PC-9 (cell line): ENCODE data around the gene BCKDHB. TPM values are rescaled to one million over a fixed set of nuclear protein-coding genes. Genes with fewer than 3 reads are reported as not detected.

Experiments used
- BruUV-seq: library from RNA; stranded (reverse); fragments of 400-500 nt; replicated peaks from 2 replicates; lab custom pipeline; 2021; lab: Mats Ljungman, UMichigan
- CTCF ChIA-PET: fragments of 300-600 bp; sonication (Branson Sonifier 250); formaldehyde crosslinking; loops from one replicate; lab custom pipeline; 2022; ENCODE audit warnings: antibody characterized with exemption; lab: Charles Lee
- POLR2A ChIA-PET: fragments of 300-600 bp; sonication (Branson Sonifier 250); formaldehyde crosslinking; loops from one replicate; lab custom pipeline; 2022; ENCODE audit warnings: antibody characterized with exemption; ENCODE audit not compliant: unreplicated experiment; lab: Charles Lee
- DNase-seq, 2 experiments: peaks; one replicate each; pipeline versions ENCODE4 v3.0.0 to v3.0.0-alpha.2; 2015 to 2022; ENCODE audit warnings: mixed read lengths in 1 of 2
- H2AFZ ChIP-seq: fragments of 200-600 bp; sonication (generic); 2 replicates; pipeline ENCODE4 v1.8.1; 2017; ENCODE audit warnings: antibody characterized with exemption
- H3F3A ChIP-seq: fragments of 200-600 bp; sonication (generic); 2 replicates; pipeline ENCODE4 v1.8.1; 2017; ENCODE audit warnings: antibody characterized with exemption, mild to moderate bottlenecking, low read depth; ENCODE audit not compliant: insufficient read depth
- H3K27ac ChIP-seq: fragments of 200-600 bp; sonication (generic); 2 replicates; pipeline ENCODE4 v1.6.1; 2016; ENCODE audit warnings: mixed run types
- H3K27me3 ChIP-seq: fragments of 200-600 bp; sonication (generic); 2 replicates; pipeline ENCODE4 v1.6.1; 2016; ENCODE audit warnings: low read depth, mixed run types; ENCODE audit not compliant: insufficient read depth
- H3K36me3 ChIP-seq: fragments of 200-600 bp; sonication (generic); 2 replicates; pipeline ENCODE4 v1.6.1; 2016; ENCODE audit warnings: low read depth, mixed run types
- H3K4me1 ChIP-seq: fragments of 200-600 bp; sonication (generic); replicated peaks from 2 replicates; pipeline ENCODE4 v1.6.1; 2016; ENCODE audit warnings: mixed run types; ENCODE audit not compliant: insufficient read depth
- H3K4me2 ChIP-seq: fragments of 200-600 bp; sonication (generic); 2 replicates; pipeline ENCODE4 v1.6.1; 2017; ENCODE audit warnings: mixed run types
- H3K4me3 ChIP-seq: fragments of 200-600 bp; sonication (generic); 2 replicates; pipeline ENCODE4 v1.6.1; 2016; ENCODE audit warnings: mixed run types
- H3K79me2 ChIP-seq: fragments of 200-600 bp; sonication (generic); 2 replicates; pipeline ENCODE4 v1.6.1; 2017; ENCODE audit warnings: low read depth, mixed run types
- H3K9me2 ChIP-seq: fragments of 200-600 bp; sonication (generic); 2 replicates; pipeline ENCODE4 v1.8.1; 2017; ENCODE audit warnings: mild to moderate bottlenecking; ENCODE audit not compliant: insufficient read depth
- H3K9me3 ChIP-seq: fragments of 200-600 bp; sonication (generic); 2 replicates; pipeline ENCODE4 v1.8.1; 2016; ENCODE audit warnings: low read depth; ENCODE audit not compliant: insufficient read depth
- H4K20me1 ChIP-seq: fragments of 200-600 bp; sonication (generic); 2 replicates; pipeline ENCODE4 v1.8.1; 2017; ENCODE audit not compliant: insufficient read depth
- CTCF ChIP-seq: fragments of 200-600 bp; sonication (generic); conservative IDR thresholded peaks from 2 replicates; pipeline ENCODE4 v1.6.1; 2017; ENCODE audit warnings: mixed run types, antibody characterized with exemption, mild to moderate bottlenecking, moderate library complexity
- EZH2 ChIP-seq: fragments of 200-600 bp; sonication (generic); IDR thresholded peaks from 2 replicates; pipeline ENCODE4 v1.8.0; 2017; ENCODE audit warnings: antibody characterized with exemption, low read depth
- intact Hi-C: fragments of 100-400 bp; cut with micrococcal nuclease; formaldehyde crosslinking; loops from one replicate; pipeline ENCODE4 v1.10.0; 2022; ENCODE audit not compliant: unreplicated experiment
- total RNA-seq: library from RNA; stranded (reverse); gene quantifications from 2 replicates; pipeline ENCODE4 v1.2.3, GENCODE V29; 2021

Gene BCKDHB
- total RNA-seq, 1 experiment from 2014 or later: 29.7 TPM

GRCh38 chr6:80347101-80347500 is 240.6 kb downstream of the BCKDHB start:
- Histone ChIP-seq H3F3A (no peaks in the 10 kb centered on the region; the same call in 1 of the 2 replicates), H3K36me3 (no peaks in the 10 kb centered on the region), H3K4me1 (no peaks in the 10 kb centered on the region), H3K4me2 (no peak overlapping the region), H3K27me3 (no peaks in the 10 kb centered on the region), H3K4me3 (no peak overlapping the region), H4K20me1 (no peaks in the 10 kb centered on the region), H2AFZ (no peak overlapping the region), H3K9me3 (no peaks in the 10 kb centered on the region), H3K79me2 (no peaks in the 10 kb centered on the region), H3K9me2 (no peaks in the 10 kb centered on the region), H3K27ac (no peak overlapping the region)
- no peak for DNase-seq
- POLR2A ChIA-PET: no interaction called here
- TF ChIP-seq CTCF (no peak), EZH2 (no peak)
- intact Hi-C loops: no loop called here
- no TSS peak for BruUV-seq
- CTCF ChIA-PET: no interaction called here

GRCh38 chr6:80348263-80348662 is 241.8 kb downstream of the BCKDHB start:
- Histone ChIP-seq H3K4me1 (no peaks in the 10 kb centered on the region), H3K27me3 (no peaks in the 10 kb centered on the region), H2AFZ (no peak overlapping the region), H3K4me2 (no peak overlapping the region), H3F3A (no peaks in the 10 kb centered on the region; the same call in 1 of the 2 replicates), H3K4me3 (no peak overlapping the region), H3K9me2 (no peaks in the 10 kb centered on the region), H3K27ac (no peak overlapping the region), H4K20me1 (no peaks in the 10 kb centered on the region), H3K79me2 (no peaks in the 10 kb centered on the region), H3K36me3 (no peaks in the 10 kb centered on the region), H3K9me3 (no peaks in the 10 kb centered on the region)
- no peak for DNase-seq
- CTCF ChIA-PET: no interaction called here
- POLR2A ChIA-PET: no interaction called here
- BruUV-seq: no TSS peak
- intact Hi-C loops: no loop called here
- no peak for TF ChIP-seq EZH2
- no peak for TF ChIP-seq CTCF

- DNase-seq: no peak
- Histone ChIP-seq H4K20me1 (no peaks in the 10 kb centered on the region), H3F3A (no peaks in the 10 kb centered on the region), H3K36me3 (no peaks in the 10 kb centered on the region), H3K79me2 (no peaks in the 10 kb centered on the region), H2AFZ (no peak overlapping the region), H3K9me2 (no peaks in the 10 kb centered on the region), H3K27ac (no peak overlapping the region), H3K9me3 (no peaks in the 10 kb centered on the region), H3K4me1 (no peaks in the 10 kb centered on the region), H3K4me3 (no peak overlapping the region), H3K27me3 (no peaks in the 10 kb centered on the region), H3K4me2 (no peak overlapping the region)
- BruUV-seq: no TSS peak
- ChIA-PET POLR2A (interaction anchor here (0.5 kb wide), 1 partner anchor 748 kb away, joined by 4 read pairs; no protein-coding TSS in a partner anchor), CTCF (no interaction called here)
- no peak for TF ChIP-seq EZH2
- TF ChIP-seq CTCF: no peak
- intact Hi-C loops: no loop called here
These were observed 249.5 kb downstream of the BCKDHB start for GRCh38 chr6:80356000-80356399.
